Measurements from ENCODE around the gene TPX2.

GRCh38 chr20:31780839-31781238 lies 41.7 kb downstream of the TPX2 start:
- TF ChIP-seq EZH2 (IDR thresholded peaks at IDR 0.05) (no peak), CTCF (IDR thresholded peaks at IDR 0.05) (no peak)
